SK-N-SH (cell line): ENCODE results near the gene NFKB1. TPM values are rescaled to one million over a fixed set of nuclear protein-coding genes. Genes with fewer than 3 reads are reported as not detected.

ENCODE experiments used
- CTCF ChIA-PET: fragments of 300-600, 350-600 bp; formaldehyde crosslinking; extraction: SDS; loops from one replicate; lab custom pipeline; 2021; lab: Yijun Ruan, JAX
- POLR2A ChIA-PET: fragments of 350-600 bp; sonication (Branson Sonifier 250); formaldehyde crosslinking; extraction: SDS; loops from one replicate; lab custom pipeline; 2020; ENCODE audit warnings: antibody characterized with exemption, inconsistent platforms; lab: Yijun Ruan, JAX
- DNase-seq: peaks from one replicate; pipeline ENCODE4 v3.0.0; 2012
- H2AFZ ChIP-seq: fragments of 200-600 bp; sonication (generic); 2 replicates; pipeline ENCODE4 v1.8.1; 2016; ENCODE audit warnings: antibody characterized with exemption, mild to moderate bottlenecking, low read depth
- H3F3A ChIP-seq: fragments of 200-600 bp; sonication (generic); replicated peaks from 2 replicates; pipeline ENCODE3; 2016; ENCODE audit warnings: antibody characterized with exemption, mild to moderate bottlenecking; ENCODE audit not compliant: insufficient read depth
- H3K27ac ChIP-seq, 2 experiments: fragments of 200-500 bp in 1 of 2; fragments of 200-600 bp in 1 of 2; sonication (Bioruptor generic) in 1 of 2; sonication (generic), shearing (Covaris generic) in 1 of 2; 2 replicates each; pipeline versions ENCODE4 v1.5.1 to v1.6.1; 2014 to 2016; ENCODE audit warnings: low read depth in 2 of 2, inconsistent platforms in 1 of 2, low read length in 1 of 2, mild to moderate bottlenecking in 1 of 2, mixed read lengths in 1 of 2
- H3K27me3 ChIP-seq: fragments of 200-600 bp; sonication (generic), shearing (Covaris generic); 2 replicates; pipeline ENCODE4 v1.6.1; 2016; ENCODE audit warnings: mixed run types; ENCODE audit not compliant: insufficient read depth
- H3K36me3 ChIP-seq, 2 experiments: fragments of 200-500 bp in 1 of 2; fragments of 200-600 bp in 1 of 2; sonication (Bioruptor generic) in 1 of 2; sonication (generic) in 1 of 2; replicated peaks in 1 of 2; 2 replicates each; pipeline versions ENCODE3 to v1.5.1; 2014 to 2016; ENCODE audit warnings: low read length in 1 of 2, mild to moderate bottlenecking in 1 of 2; ENCODE audit not compliant: insufficient read depth in 2 of 2, control insufficient read depth in 1 of 2
- H3K4me1 ChIP-seq, 2 experiments: fragments of 200-500 bp in 1 of 2; fragments of 200-600 bp in 1 of 2; sonication (Bioruptor generic) in 1 of 2; sonication (generic), shearing (Covaris generic) in 1 of 2; 2 replicates each; pipeline versions ENCODE4 v1.5.1 to v1.6.1; 2014 to 2016; ENCODE audit warnings: low read depth in 1 of 2, low read length in 1 of 2, mixed run types in 1 of 2; ENCODE audit not compliant: insufficient read depth in 2 of 2, control insufficient read depth in 1 of 2
- H3K4me2 ChIP-seq: fragments of 200-600 bp; sonication (generic), shearing (Covaris generic); 2 replicates; pipeline ENCODE4 v1.6.1; 2017; ENCODE audit warnings: mixed run types
- H3K4me3 ChIP-seq, 2 experiments: fragments of 200-500 bp in 1 of 2; fragments of 200-600 bp in 1 of 2; sonication (Bioruptor generic) in 1 of 2; sonication (generic), shearing (Covaris generic) in 1 of 2; 2 replicates each; pipeline versions ENCODE4 v1.5.1 to v1.8.1; 2014 to 2016; ENCODE audit warnings: low read depth in 2 of 2, inconsistent platforms in 1 of 2, low read length in 1 of 2, mild to moderate bottlenecking in 1 of 2, mixed read lengths in 1 of 2, moderate library complexity in 1 of 2
- H3K79me2 ChIP-seq: fragments of 200-600 bp; sonication (generic); 2 replicates; pipeline ENCODE4 v1.8.1; 2017; ENCODE audit warnings: mild to moderate bottlenecking; ENCODE audit not compliant: insufficient read depth
- H3K9ac ChIP-seq: fragments of 200-600 bp; sonication (generic); 2 replicates; pipeline ENCODE4 v1.6.1; 2017; ENCODE audit warnings: mixed run types
- H3K9me2 ChIP-seq: fragments of 200-600 bp; sonication (generic); 2 replicates; pipeline ENCODE4 v1.6.1; 2017; ENCODE audit warnings: mixed run types
- H3K9me3 ChIP-seq: fragments of 200-600 bp; sonication (generic); 2 replicates; pipeline ENCODE4 v1.6.1; 2017; ENCODE audit warnings: mixed run types, mild to moderate bottlenecking, moderate library complexity
- H4K20me1 ChIP-seq: fragments of 200-600 bp; sonication (generic); 2 replicates; pipeline ENCODE4 v1.6.1; 2017; ENCODE audit warnings: mild to moderate bottlenecking, mixed run types; ENCODE audit not compliant: insufficient read depth
- CTCF ChIP-seq: fragments of 200-600 bp; sonication (generic); IDR thresholded peaks from 2 replicates; pipeline ENCODE4 v1.6.1; 2017; ENCODE audit warnings: antibody characterized with exemption, mild to moderate bottlenecking, moderate library complexity
- NFIC ChIP-seq: IDR thresholded peaks from 2 replicates; pipeline ENCODE4 v1.4.0; 2012; ENCODE audit warnings: borderline replicate concordance
- NRF1 ChIP-seq: IDR thresholded peaks from 2 replicates; pipeline ENCODE4 v1.6.1; 2012; ENCODE audit warnings: low read depth, mild to moderate bottlenecking, low read length
- PBX3 ChIP-seq: IDR thresholded peaks from 2 replicates; pipeline ENCODE4; 2012
- RAD21 ChIP-seq: IDR thresholded peaks from 2 replicates; pipeline ENCODE4 v1.6.1; 2012; ENCODE audit warnings: mild to moderate bottlenecking, low read length
- REST ChIP-seq: IDR thresholded peaks from 2 replicates; pipeline ENCODE4 v1.6.1; 2012; ENCODE audit warnings: mild to moderate bottlenecking, low read depth, low read length, moderate library complexity
- WGBS: methylation state at CpG from one replicate; pipeline ENCODE4 v1.1.6; 2017; ENCODE audit warnings: low lambda C conversion rate; 5-methylcytosine and 5-hydroxymethylcytosine counted together
- polyA plus RNA-seq, 3 experiments: library from polyadenylated mRNA; depleted of rRNA; stranded (reverse); fragments of >200 nt; gene quantifications; 2 replicates each; pipeline ENCODE4 v1.2.3, GENCODE V29; 2012

Gene NFKB1
- polyA plus RNA-seq, 1 of the 3 experiments (the other 2 are of a cell fraction), result 14.1 TPM

- CTCF ChIA-PET, result no interaction called here
- 94% methylated on average over 1 of the region's 1 CpG for WGBS
- no peak overlapping the region for H3K4me3 ChIP-seq
These were observed 51.6 kb downstream of the NFKB1 start for GRCh38 chr4:102552781-102553180.

More at GRCh38 chr4:102552781-102553180, 51.6 kb downstream of the NFKB1 start:
- no peaks in the 10 kb centered on the region for H3K9me3 ChIP-seq
- H3K9me2 ChIP-seq, result no peaks in the 10 kb centered on the region
- no peak overlapping the region for H3K27ac ChIP-seq
- H3K79me2 ChIP-seq, result no peaks in the 10 kb centered on the region
- TF ChIP-seq RAD21 (no peak), CTCF (no peak), NFIC (no peak), REST (no peak), NRF1 (no peak), PBX3 (no peak)
- TF ChIP-seq, all 33 proteins: peak for 0
- H3K9ac ChIP-seq, result no peak overlapping the region
- H3K4me2 ChIP-seq, result no peak overlapping the region
- no peaks in the 10 kb centered on the region for H3K27me3 ChIP-seq
- H3F3A ChIP-seq, result no peaks in the 10 kb centered on the region
- POLR2A ChIA-PET, result no interaction called here
- no peak overlapping the region for H2AFZ ChIP-seq
- peaks cover 0 to 4% of the 10 kb centered on the region in 2 experiments for H3K36me3 ChIP-seq
- no peak for DNase-seq
- H3K4me1 ChIP-seq, result peaks cover 2 to 23% of the 10 kb centered on the region in 2 experiments; a peak in 3 of 4 replicates
- no peaks in the 10 kb centered on the region for H4K20me1 ChIP-seq
